ENCODE data around the gene IL6ST. TPM values are rescaled to one million over a fixed set of nuclear protein-coding genes. Genes with fewer than 3 reads are reported as not detected.
"Not testable (repeated sequence)": the region's sequence is repeated elsewhere in the genome, so short reads cannot be mapped to it uniquely, and the experiment has no call there.

The IL6ST gene
- total RNA-seq, 1 donor from 2014 or later: 328 TPM

- intact Hi-C loops (cut with DNase I): no loop called here
These were observed 15.7 kb upstream of the IL6ST start for GRCh38 chr5:56010431-56010830.

DNA sequence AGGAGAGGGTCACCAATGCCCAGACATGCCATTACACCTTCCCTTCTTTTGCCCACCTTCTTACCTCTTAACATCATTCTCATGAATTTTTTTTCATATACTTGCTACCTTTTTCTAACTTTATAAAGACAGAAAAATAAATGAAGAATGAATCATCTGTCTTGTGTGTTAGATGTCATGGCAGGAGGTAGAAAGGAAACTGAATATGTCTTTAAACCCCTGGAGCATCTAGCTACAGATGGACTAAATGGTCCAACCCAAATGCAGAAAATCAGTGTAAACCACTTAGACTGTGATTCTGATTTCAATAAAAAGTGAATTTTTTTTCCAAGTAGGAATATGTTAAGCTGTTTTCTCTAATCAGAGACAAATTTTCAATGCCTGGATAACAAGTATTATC is 11.8 kb upstream of the IL6ST start:
- DNase-seq (ENCODE audit: low spot score) (no peak), ATAC-seq (no peak)
- intact Hi-C loops (cut with DNase I): no loop called here

More at GRCh38 chr5:56010431-56010830, 15.7 kb upstream of the IL6ST start:
- no peak for ATAC-seq
- DNase-seq (ENCODE audit: low spot score): no peak

DNA sequence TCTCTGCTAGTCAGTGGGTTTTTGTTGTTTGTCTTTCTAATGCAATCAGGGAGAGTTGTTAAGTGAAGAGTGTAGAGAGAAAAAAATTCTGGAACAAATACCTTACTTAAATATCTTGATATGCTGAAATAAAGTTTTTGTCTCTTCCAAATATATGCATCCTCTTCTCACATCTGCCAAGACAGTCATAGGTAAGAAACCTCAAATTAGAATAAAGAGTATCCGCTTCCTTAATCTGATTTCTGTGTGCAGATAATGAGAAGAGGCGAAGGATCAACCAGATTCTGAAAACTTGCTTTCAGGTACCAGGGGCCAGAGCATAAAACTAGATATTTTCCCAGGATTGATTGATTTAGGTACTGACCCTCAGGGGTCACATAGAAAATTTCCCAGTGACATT is 11.3 kb upstream of the IL6ST start:
- ATAC-seq (no peak), DNase-seq (ENCODE audit: low spot score) (no peak)
- intact Hi-C loops (cut with DNase I): no loop called here

DNA sequence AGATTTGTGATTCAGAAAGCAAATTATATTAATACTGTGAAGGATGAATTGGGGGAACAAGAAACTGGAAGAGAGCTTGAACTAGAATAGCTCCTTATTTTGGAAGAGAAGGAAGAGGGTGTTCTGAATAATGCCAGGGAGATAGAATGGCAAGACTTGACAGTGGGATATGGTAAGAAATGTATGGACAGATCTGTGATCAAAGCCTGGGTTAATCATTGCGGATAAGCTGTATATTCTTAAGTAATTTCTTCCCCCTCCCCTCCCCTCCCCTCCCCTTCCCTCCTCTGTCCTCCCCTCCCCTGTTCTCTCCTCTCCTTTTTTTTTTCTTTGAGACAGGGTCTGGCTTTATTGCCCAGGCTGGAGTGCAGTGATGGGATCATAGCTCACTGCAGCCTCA is 10.1 kb upstream of the IL6ST start:
- intact Hi-C loops (cut with DNase I): no loop called here
- ATAC-seq: no peak
- DNase-seq (ENCODE audit: low spot score): no peak

GRCh38 chr5:56003679-56004078 is 8.9 kb upstream of the IL6ST start:
- ATAC-seq (peak; percentile 28), DNase-seq (ENCODE audit: low spot score) (no peak)
- intact Hi-C loops (cut with DNase I): no loop called here

DNA sequence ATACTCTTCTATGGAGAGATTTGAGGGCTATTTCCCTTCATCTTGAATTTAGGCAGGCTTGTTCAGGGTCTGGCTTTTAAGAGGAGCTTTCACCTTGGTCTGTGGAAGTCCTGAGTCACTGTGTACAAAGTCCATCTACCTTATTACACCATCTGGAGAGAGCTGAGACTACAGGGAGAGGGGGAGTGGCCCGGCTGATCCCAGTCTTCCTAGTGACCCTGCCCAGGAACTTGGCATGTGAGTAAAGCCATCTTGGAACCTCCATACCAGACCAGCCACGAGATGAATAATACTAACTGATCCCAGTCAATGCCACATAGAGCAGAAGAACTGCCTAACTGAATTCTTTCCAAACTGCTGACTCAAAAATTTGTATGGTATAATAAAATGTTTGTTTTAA is 8.4 kb upstream of the IL6ST start:
- ATAC-seq: peak; percentile 10
- DNase-seq (ENCODE audit: low spot score): no peak
- intact Hi-C loops (cut with DNase I): no loop called here

DNA sequence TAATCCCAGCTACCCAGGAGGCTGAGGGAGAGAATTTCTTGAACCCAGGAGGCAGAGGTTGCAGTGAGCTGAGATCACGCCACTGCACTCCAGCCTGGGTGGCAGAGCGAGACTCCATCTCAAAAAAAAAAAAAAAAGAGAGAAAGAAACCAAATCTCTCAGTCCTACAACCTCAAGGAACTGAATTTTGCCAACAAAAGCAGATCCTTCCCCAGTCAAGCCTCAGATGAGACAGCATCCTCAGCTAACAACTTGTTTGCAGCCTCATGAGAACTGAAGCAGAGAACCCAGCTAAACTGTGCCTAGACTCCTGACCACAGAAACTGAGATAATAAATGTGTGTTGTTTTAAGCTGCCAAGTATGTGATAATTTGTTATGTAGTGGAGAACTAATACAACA is 7.5 kb upstream of the IL6ST start:
- intact Hi-C loops (cut with DNase I): no loop called here
- DNase-seq (ENCODE audit: low spot score) (no peak), ATAC-seq (no peak)

DNA sequence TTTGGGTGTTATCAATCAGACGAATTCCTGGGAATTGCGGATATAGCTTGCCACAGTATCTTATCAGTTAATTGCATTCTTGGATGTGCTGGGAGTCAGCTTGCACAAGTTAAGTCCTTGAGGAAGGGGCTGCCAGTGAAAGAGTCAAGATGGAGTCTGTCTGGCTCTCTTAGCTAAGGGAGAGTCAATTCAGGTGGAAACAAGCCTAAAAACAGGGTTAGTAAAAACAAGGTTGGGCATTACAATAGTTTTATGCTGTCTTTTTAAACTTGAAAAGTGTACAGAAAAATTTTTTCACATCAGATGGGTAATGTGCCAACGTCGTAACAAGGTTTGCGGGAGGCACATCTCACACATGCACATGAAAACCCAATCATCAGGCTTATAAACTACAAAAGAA is 5.5 kb upstream of the IL6ST start:
- intact Hi-C loops (cut with DNase I); ATAC-seq: not testable (repeated sequence)

GRCh38 chr5:55998966-55999365 is 4.2 kb upstream of the IL6ST start:
- ATAC-seq (no peak), DNase-seq (ENCODE audit: low spot score) (no peak)
- intact Hi-C loops (cut with DNase I): no loop called here

More for the DNA sequence above, 5.5 kb upstream of the IL6ST start:
- DNase-seq (ENCODE audit: low spot score): not testable (repeated sequence)

DNA sequence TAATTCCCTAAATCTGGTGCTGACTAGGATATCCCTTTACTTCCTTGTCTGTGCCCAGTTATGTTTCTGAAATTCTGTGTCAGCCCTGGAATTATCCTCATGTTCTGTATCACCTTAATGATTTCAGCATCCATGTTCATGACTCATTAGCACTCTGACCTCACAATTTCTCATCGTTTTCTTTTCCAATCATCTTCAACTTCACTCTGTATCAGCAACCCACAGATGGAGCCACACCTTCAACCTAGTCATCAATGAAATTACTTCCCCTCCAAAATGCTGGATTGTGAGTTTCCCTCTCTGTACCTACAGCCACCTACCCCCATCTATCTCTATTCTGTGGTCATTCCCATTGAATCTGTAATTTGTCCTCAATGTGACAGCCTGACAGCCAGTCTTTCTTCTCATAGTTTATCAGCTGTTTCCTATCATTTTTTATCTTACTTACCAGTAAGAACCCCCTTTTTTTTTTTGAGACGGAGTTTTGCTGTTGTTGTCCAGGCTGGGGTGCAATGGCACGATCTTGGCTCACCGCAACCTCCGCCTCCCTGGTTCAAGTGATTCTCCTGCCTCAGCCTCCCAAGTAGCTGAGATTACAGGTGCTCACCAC is 3.1 kb upstream of the IL6ST start:
- DNase-seq (ENCODE audit: low spot score) (no peak), ATAC-seq (no peak)
- intact Hi-C loops (cut with DNase I): no loop called here

DNA sequence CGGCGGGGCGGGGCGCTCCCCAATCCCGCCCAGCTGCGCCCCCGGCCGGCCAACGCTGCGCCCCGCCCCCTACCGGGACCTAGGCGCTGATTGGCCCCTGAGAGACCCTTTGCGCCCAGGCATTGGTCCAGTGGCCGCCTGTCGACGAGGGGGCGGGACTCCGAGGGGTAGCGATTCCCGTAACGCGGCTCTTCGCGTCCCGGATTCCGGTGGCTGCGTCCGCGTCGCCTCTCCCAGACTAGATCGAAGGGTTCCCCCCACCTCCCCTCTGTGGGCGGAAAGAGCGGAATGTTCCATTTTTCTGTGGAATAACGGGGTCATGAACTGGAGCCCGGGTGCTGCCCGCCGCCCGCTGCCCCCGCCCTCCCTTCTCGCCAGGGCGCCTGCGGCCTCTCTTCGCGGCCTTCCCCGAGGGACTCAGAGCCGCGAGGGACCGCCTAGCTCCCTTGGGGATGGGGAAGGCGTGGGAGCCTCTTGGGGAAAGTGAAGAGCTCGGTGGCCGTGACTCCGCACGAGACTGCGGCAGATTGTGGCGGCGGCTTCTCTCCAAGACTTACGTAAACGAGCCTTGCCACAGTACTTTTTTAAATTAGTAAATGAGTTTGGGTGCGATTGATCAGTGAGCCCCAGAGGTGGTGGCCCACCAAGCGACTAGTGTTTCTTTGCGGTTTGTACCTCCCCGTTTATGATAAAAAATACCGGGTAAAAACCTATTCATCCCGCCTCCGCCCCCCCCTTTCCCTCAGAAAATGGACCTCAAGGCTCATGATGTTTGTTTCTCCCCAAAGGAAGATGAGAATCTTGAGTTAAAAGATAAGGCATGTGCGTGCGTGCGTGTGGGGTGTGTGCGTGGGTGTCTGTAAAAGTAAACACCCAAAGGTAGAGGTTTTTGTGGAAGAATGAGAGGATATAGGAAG is 493 bp upstream of the IL6ST start:
- peak; percentile 99 for DNase-seq (ENCODE audit: low spot score)
- intact Hi-C loops (cut with DNase I): no loop called here
- peak; percentile 98 for ATAC-seq

DNA sequence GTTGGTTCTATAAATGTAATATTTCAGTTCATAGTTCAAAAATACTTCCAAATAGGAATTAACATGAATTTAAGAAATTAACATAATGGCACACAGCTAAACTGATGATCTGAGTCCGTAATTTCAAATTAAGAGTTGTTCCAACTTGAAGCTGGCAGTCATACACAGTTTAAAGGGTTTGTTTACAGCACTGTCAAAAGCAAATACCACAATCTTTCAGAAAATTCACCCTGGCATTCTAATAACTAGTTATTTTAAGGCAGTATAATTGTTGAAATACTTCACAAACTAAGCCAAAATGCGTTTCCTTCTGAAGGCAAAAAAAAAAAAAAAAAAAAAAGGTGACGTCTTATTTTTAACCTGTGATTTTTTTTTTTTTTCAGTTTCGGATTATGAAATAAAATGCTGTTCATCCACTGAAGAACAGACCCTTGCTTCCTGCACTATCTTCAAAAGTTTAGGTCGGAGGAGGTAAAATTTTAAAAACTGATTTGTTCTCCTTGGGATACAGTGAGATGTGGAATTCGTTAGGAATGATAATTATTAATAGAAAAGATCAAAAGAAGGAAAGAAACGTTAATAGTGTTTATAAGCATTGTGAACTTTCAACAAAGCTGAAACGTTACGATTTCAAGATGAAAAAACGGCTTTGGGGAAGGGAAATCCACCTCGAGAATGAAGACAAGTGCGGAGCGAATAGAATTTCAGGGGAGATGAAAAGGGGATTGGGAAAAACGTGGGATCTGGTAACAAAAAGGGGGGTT is 850 bp downstream of the IL6ST start:
- ATAC-seq (no peak), DNase-seq (ENCODE audit: low spot score) (no peak)
- intact Hi-C loops (cut with DNase I): no loop called here

DNA sequence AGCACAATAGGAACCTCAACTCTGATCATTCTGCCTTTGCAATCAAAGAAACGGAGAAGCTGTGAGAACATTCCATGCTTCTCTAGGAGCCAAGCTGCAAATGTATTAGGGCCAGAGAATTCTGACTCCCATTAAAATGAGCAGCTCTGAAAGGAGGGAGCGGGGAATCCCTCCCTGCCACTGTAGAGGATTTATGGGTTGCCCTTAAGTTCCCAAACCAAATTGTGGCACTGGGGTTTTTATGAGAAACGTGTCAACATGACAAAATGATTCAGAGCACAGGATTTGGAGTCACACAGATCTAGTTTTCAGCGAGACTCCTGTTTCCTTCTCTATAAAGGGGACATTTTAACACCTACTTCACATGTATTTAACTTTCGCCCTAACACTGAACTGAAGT is 1.8 kb downstream of the IL6ST start:
- ATAC-seq: no peak
- intact Hi-C loops (cut with DNase I): no loop called here
- DNase-seq (ENCODE audit: low spot score): no peak

- DNase-seq (ENCODE audit: low spot score) (no peak), ATAC-seq (no peak)
- intact Hi-C loops (cut with DNase I): no loop called here
These were observed 2.8 kb downstream of the IL6ST start for GRCh38 chr5:55991768-55992486.

DNA sequence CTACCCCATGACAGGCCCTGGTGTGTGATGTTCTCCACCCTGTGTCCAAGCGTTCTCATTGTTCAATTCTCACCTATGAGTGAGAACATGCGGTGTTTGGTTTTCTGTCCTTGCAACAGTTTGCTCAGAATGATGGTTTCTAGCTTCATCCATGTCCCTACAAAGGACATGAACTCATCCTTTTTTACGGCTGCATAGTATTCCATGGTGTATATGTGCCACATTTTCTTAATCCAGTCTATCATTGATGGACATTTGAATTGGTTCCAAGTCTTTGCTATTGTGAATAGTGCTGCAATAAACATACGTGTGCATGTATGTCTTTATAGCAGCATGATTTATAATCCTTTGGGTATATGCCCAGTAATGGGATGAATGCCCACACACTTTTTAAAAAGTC is 3.9 kb downstream of the IL6ST start:
- intact Hi-C loops (cut with DNase I); ATAC-seq; DNase-seq (ENCODE audit: low spot score): not testable (repeated sequence)

DNA sequence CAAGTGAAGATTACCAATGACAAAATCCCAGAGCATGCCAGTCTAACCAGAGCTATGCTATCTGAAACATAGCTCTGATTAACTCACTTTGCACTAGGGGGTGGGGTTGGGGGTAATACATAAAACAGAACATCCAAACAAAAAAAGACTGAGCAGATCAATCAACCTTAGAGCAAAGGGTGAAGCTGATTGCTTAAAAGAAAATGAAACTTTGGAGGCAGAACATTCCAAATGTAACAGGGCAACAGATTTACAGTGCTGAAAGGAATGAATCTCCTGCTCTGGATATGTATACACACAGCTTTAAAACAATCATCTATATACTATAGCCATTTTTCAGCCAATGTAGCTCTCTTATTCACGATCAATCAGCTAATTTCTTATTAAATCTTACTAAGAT is 4.9 kb downstream of the IL6ST start:
- DNase-seq (ENCODE audit: low spot score) (no peak), ATAC-seq (no peak)
- intact Hi-C loops (cut with DNase I): loop anchor here (10.0 kb wide), 1 partner anchor 215 kb away; no protein-coding TSS in a partner anchor

GRCh38 chr5:55988979-55989638 is 5.7 kb downstream of the IL6ST start:
- DNase-seq (ENCODE audit: low spot score): no peak
- intact Hi-C loops (cut with DNase I): loop anchor here (10.0 kb wide), 1 partner anchor 216 kb away; no protein-coding TSS in a partner anchor
- ATAC-seq: no peak

GRCh38 chr5:55988428-55988827 is 6.3 kb downstream of the IL6ST start:
- not testable (repeated sequence) for ATAC-seq
- intact Hi-C loops (cut with DNase I): loop anchor here (10.0 kb wide), 1 partner anchor 216 kb away; no protein-coding TSS in a partner anchor

More at GRCh38 chr5:55988428-55988827, 6.3 kb downstream of the IL6ST start:
- DNase-seq (ENCODE audit: low spot score): not testable (repeated sequence)
